HepG2 (cell line): ENCODE measurements around the gene UBALD1. TPM values are rescaled to one million over a fixed set of nuclear protein-coding genes. Genes with fewer than 3 reads are reported as not detected.

Experiments used
- ARNT2 ChIP-seq: sonication (generic); formaldehyde crosslinking; IDR thresholded peaks from 2 replicates; pipeline ENCODE4 v1.8.0; 2022; ENCODE audit warnings: mild to moderate bottlenecking, low read depth, missing genetic modification reagents, moderate library complexity
- HES4 ChIP-seq: sonication (generic); formaldehyde crosslinking; IDR thresholded peaks from 2 replicates; pipeline ENCODE4 v1.9.0; 2021; ENCODE audit warnings: mild to moderate bottlenecking, missing genetic modification reagents, borderline replicate concordance
- HNF4A ChIP-seq: sonication (generic); formaldehyde crosslinking; IDR thresholded peaks from 2 replicates; pipeline ENCODE4 v1.4.0; 2020; ENCODE audit warnings: missing genetic modification reagents
- MXI1 ChIP-seq: IDR thresholded peaks from 3 replicates; pipeline ENCODE4 v1.6.1; 2012; ENCODE audit warnings: low read depth, low read length, inconsistent platforms, borderline replicate concordance
- NFYC ChIP-seq: IDR thresholded peaks from 2 replicates; pipeline ENCODE4 v1.6.1; 2016; ENCODE audit warnings: missing genetic modification reagents, missing compliant biosample characterization
- NKX3-1 ChIP-seq: sonication (generic); formaldehyde crosslinking; IDR thresholded peaks from 2 replicates; pipeline ENCODE4 v1.5.0; 2020; ENCODE audit warnings: missing genetic modification reagents
- POGK ChIP-seq: sonication (generic); formaldehyde crosslinking; conservative IDR thresholded peaks from 2 replicates; pipeline ENCODE4 v1.8.0; 2022; ENCODE audit warnings: mild to moderate bottlenecking, moderate library complexity, missing genetic modification reagents
- RNF2 ChIP-seq: fragments of 450-650 bp; conservative IDR thresholded peaks from 2 replicates; pipeline ENCODE4 v1.6.1; 2016; ENCODE audit warnings: low read depth
- TEAD3 ChIP-seq: optimal IDR thresholded peaks from 2 replicates; pipeline ENCODE3; 2016; ENCODE audit warnings: borderline replicate concordance
- ZC3H4 ChIP-seq: sonication (generic); formaldehyde crosslinking; IDR thresholded peaks from 2 replicates; pipeline ENCODE4 v1.4.0; 2020; ENCODE audit warnings: missing genetic modification reagents, borderline replicate concordance
- ZFP91 ChIP-seq: sonication (generic); formaldehyde crosslinking; IDR thresholded peaks from 2 replicates; pipeline ENCODE4 v1.9.0; 2022; ENCODE audit warnings: missing genetic modification reagents, mild to moderate bottlenecking, borderline replicate concordance
- ZFX ChIP-seq: sonication (generic); formaldehyde crosslinking; IDR thresholded peaks from 2 replicates; pipeline ENCODE4 v1.4.0; 2020; ENCODE audit warnings: mild to moderate bottlenecking, low read depth, missing genetic modification reagents, moderate library complexity
- ZNF451 ChIP-seq: sonication (generic); formaldehyde crosslinking; IDR thresholded peaks from 2 replicates; pipeline ENCODE4 v1.5.0; 2020; ENCODE audit warnings: mild to moderate bottlenecking, missing genetic modification reagents
- ZNF496 ChIP-seq: sonication (generic); formaldehyde crosslinking; IDR thresholded peaks from 2 replicates; pipeline ENCODE4 v1.8.1; 2023; ENCODE audit warnings: mild to moderate bottlenecking, moderate library complexity, missing genetic modification reagents; ENCODE audit not compliant: insufficient replicate concordance
- ZNF558 ChIP-seq: sonication (generic); formaldehyde crosslinking; IDR thresholded peaks from 2 replicates; pipeline ENCODE4 v1.9.0; 2022; ENCODE audit warnings: mild to moderate bottlenecking, missing genetic modification reagents, borderline replicate concordance
- ZNF674 ChIP-seq: sonication (generic); formaldehyde crosslinking; IDR thresholded peaks from 2 replicates; pipeline ENCODE4 v1.5.0; 2020; ENCODE audit warnings: low read depth, mild to moderate bottlenecking, missing genetic modification reagents
- ZNF747 ChIP-seq: sonication (generic); formaldehyde crosslinking; IDR thresholded peaks from 2 replicates; pipeline ENCODE4 v1.8.1; 2023; ENCODE audit warnings: missing genetic modification reagents, mild to moderate bottlenecking, borderline replicate concordance
- ZNF883 ChIP-seq: sonication (generic); formaldehyde crosslinking; IDR thresholded peaks from 2 replicates; pipeline ENCODE4 v1.5.1; 2020; ENCODE audit warnings: mild to moderate bottlenecking, missing genetic modification reagents; ENCODE audit errors: not compliant biosample characterization
- polyA plus RNA-seq, 8 experiments: library from polyadenylated mRNA; depleted of rRNA in 3 of 8; stranded (reverse) in 7 of 8; unstranded in 1 of 8; fragments of >200 nt; fragmentation: Illumina TruSeq in 4 of 8; extraction: Trizol in 4 of 8; gene quantifications; 2 replicates each; pipeline versions ENCODE4 v1.2.1 to v1.2.3, GENCODE V29; 2011 to 2016; ENCODE audit warnings: low read depth in 4 of 8, missing spikeins in 1 of 8, mixed read lengths in 1 of 8; ENCODE audit not compliant: insufficient read depth in 1 of 8
- total RNA-seq, 5 experiments: library from RNA; depleted of rRNA; stranded (reverse); fragments of >200 nt; fragmentation: Illumina TruSeq; extraction: Trizol; gene quantifications; 2 replicates each; pipeline ENCODE4 v1.2.3, GENCODE V29; 2016; ENCODE audit warnings: low read depth in 1 of 5
- TF ChIP-seq, protein P1 (sequence below): IDR thresholded peaks from 2 replicates; pipeline ENCODE4 v1.6.1; 2016; ENCODE audit warnings: missing compliant biosample characterization, missing genetic modification reagents, borderline replicate concordance
- TF ChIP-seq, protein P2 (sequence below): sonication (generic); formaldehyde crosslinking; IDR thresholded peaks from 2 replicates; pipeline ENCODE4 v1.4.0; 2020; ENCODE audit warnings: missing genetic modification reagents, low read depth, mild to moderate bottlenecking, borderline replicate concordance

Gene UBALD1
- total and polyA plus RNA-seq, 2 of the 13 experiments (the other 11 are each of a cell fraction or from before 2014, with no cell fraction given), result 6.8 to 12.3 TPM

DNA sequence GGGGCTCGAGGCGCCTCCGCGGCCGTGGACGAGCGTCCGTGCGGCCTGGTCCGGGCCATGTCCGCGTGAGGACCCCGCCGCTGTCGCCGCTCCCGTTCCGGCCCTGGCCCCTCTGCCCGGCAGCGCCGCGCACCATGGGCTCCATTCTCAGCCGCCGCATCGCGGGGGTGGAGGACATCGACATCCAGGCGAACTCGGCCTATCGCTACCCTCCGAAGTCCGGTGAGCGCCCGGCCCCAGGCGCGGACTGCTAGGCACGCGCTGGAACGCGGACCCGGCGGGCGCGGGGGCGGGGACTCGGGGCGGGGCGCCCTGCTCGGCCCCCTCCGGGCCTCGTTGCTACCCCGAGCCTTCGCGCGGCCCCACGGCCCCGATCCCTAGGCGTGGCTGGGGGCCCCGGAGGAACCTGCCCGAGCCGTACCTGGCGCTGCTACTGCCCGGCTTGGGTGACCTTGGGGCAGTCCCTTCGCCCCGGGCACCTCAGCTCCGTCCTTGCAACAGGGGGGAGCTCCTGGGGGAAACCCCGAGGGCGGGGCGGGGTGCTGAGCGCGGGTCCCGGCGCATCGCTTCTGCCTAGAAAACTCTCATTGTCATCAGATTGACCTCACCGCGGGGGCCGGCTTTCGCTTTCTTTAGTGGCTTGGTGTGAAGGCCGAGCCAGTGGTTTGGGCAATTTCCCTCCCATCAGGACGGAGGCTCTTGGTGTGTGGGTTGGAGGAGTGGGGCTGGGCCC, 10.3 kb upstream of the UBALD1 start (continued):
- TF ChIP-seq ZFX (CRISPR knock-in tag), result peak; percentile 99
- no peak for TF ChIP-seq NKX3-1 (CRISPR knock-in tag)
- no peak for TF ChIP-seq ZNF496
- TF ChIP-seq ZNF674, result no peak
- TF ChIP-seq NFYC (CRISPR knock-in tag), result no peak
- TF ChIP-seq RNF2, result peak; percentile 58
- TF ChIP-seq, protein P1, sequence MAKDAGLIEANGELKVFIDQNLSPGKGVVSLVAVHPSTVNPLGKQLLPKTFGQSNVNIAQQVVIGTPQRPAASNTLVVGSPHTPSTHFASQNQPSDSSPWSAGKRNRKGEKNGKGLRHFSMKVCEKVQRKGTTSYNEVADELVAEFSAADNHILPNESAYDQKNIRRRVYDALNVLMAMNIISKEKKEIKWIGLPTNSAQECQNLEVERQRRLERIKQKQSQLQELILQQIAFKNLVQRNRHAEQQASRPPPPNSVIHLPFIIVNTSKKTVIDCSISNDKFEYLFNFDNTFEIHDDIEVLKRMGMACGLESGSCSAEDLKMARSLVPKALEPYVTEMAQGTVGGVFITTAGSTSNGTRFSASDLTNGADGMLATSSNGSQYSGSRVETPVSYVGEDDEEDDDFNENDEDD (CRISPR knock-in tag), result no peak
- no peak; the same call in 1 of the 2 replicates for TF ChIP-seq ZFP91
- TF ChIP-seq HNF4A, result no peak
- TF ChIP-seq ZNF451 (CRISPR knock-in tag), result peak; percentile 36; the same call in 1 of the 2 replicates
- TF ChIP-seq ZNF558, result peak; percentile 76; the same call in 1 of the 2 replicates
- TF ChIP-seq ZNF747, result no peak
- TF ChIP-seq MXI1, result peak; percentile 58; the same call in 1 of the 3 replicates
- TF ChIP-seq ZC3H4 (CRISPR knock-in tag), result no peak
- no peak for TF ChIP-seq TEAD3
- TF ChIP-seq HES4 (CRISPR knock-in tag), result peak; percentile 82
- peak; percentile 59; the same call in 1 of the 2 replicates for TF ChIP-seq POGK (CRISPR knock-in tag)
- TF ChIP-seq ARNT2 (CRISPR knock-in tag), result peak; percentile 76; the same call in 1 of the 2 replicates
- TF ChIP-seq, protein P2, sequence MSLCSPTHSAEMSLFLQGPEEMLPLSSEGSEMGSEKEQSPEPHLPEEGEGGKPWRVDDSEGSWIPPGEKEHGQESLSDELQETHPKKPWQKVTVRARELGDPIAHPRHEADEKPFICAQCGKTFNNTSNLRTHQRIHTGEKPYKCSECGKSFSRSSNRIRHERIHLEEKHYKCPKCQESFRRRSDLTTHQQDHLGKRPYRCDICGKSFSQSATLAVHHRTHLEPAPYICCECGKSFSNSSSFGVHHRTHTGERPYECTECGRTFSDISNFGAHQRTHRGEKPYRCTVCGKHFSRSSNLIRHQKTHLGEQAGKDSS (CRISPR knock-in tag), result no peak; the same call in 1 of the 2 replicates
- TF ChIP-seq ZNF883 (CRISPR knock-in tag), result peak; percentile 64
